OCI-LY7 (cell line): ENCODE measurements around the gene GOLIM4.

ENCODE experiments used
- EZH2phosphoT487 ChIP-seq: fragments of 200-600 bp; sonication (generic); IDR thresholded peaks from 2 replicates; pipeline ENCODE4 v1.6.1; 2018; ENCODE audit warnings: low read depth, borderline replicate concordance, mild to moderate bottlenecking, mixed run types, antibody characterized with exemption, low read length, moderate library complexity, mixed read lengths
- TF ChIP-seq, protein P1 (sequence below): fragments of 200-600 bp; sonication (generic); conservative IDR thresholded peaks from 2 replicates; pipeline ENCODE4 v1.5.1; 2014; ENCODE audit warnings: mild to moderate bottlenecking, antibody characterized with exemption, low read length, moderate library complexity, mixed read lengths

DNA sequence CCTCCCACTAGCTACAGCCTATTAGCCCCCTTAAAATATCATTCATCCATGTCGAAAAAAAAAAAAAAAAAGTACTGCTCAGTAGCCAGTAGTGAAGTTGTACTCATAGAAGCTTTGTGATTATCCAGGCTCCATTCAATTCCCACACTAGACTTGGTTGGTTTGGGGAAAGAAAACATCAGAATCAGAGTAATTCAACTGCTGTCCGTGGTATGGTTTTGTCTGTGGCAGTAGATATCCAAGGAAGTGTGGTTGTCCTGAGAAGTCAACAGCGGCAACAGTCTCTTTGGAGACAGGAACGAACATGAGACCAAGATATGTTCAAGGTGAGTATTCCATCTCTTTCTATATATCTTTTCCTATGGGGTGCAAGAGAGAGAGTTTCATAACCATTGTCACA lies 99.2 kb downstream of the GOLIM4 start:
- TF ChIP-seq, protein P1, sequence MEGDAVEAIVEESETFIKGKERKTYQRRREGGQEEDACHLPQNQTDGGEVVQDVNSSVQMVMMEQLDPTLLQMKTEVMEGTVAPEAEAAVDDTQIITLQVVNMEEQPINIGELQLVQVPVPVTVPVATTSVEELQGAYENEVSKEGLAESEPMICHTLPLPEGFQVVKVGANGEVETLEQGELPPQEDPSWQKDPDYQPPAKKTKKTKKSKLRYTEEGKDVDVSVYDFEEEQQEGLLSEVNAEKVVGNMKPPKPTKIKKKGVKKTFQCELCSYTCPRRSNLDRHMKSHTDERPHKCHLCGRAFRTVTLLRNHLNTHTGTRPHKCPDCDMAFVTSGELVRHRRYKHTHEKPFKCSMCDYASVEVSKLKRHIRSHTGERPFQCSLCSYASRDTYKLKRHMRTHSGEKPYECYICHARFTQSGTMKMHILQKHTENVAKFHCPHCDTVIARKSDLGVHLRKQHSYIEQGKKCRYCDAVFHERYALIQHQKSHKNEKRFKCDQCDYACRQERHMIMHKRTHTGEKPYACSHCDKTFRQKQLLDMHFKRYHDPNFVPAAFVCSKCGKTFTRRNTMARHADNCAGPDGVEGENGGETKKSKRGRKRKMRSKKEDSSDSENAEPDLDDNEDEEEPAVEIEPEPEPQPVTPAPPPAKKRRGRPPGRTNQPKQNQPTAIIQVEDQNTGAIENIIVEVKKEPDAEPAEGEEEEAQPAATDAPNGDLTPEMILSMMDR: no peak
- no peak for TF ChIP-seq EZH2phosphoT487
